HG03521 (cell line): ENCODE results near the gene CHGA.

ENCODE experiments used
- ATAC-seq: cut with Tn5 transposase; IDR thresholded peaks from one replicate; pipeline ENCODE4 v1.9.1; 2021; ENCODE audit warnings: mild to moderate bottlenecking, moderate library complexity; ENCODE audit not compliant: unreplicated experiment

The CHGA gene

GRCh38 chr14:92959761-92960680 lies 37.1 kb downstream of the CHGA start:
- ATAC-seq: no peak

GRCh38 chr14:92960706-92961566 lies 38.0 kb downstream of the CHGA start:
- no peak for ATAC-seq

- no peak for ATAC-seq
Observed at GRCh38 chr14:92961567-92961855, 38.6 kb downstream of the CHGA start.

GRCh38 chr14:92962031-92962830 lies 39.3 kb downstream of the CHGA start:
- ATAC-seq: no peak

GRCh38 chr14:92962831-92963095 lies 39.8 kb downstream of the CHGA start:
- no peak for ATAC-seq

- no peak for ATAC-seq
Observed at GRCh38 chr14:92963301-92964123, 40.6 kb downstream of the CHGA start.

GRCh38 chr14:92964124-92965109 lies 41.5 kb downstream of the CHGA start:
- no peak for ATAC-seq

- ATAC-seq: no peak
Observed at GRCh38 chr14:92965281-92965680, 42.3 kb downstream of the CHGA start.

- ATAC-seq: no peak
Observed at GRCh38 chr14:92967346-92967926, 44.5 kb downstream of the CHGA start.

- ATAC-seq: no peak
Observed at GRCh38 chr14:92968291-92969020, 45.5 kb downstream of the CHGA start.

- ATAC-seq: no peak
Observed at GRCh38 chr14:92969430-92969829, 46.5 kb downstream of the CHGA start.

GRCh38 chr14:92969871-92970270 lies 46.9 kb downstream of the CHGA start:
- ATAC-seq: no peak

GRCh38 chr14:92970271-92970670 lies 47.3 kb downstream of the CHGA start:
- no peak for ATAC-seq

GRCh38 chr14:92971601-92972180 lies 48.7 kb downstream of the CHGA start:
- no peak for ATAC-seq

- ATAC-seq: no peak
Observed at GRCh38 chr14:92973261-92973797, 50.4 kb downstream of the CHGA start.

GRCh38 chr14:92973798-92974372 lies 50.9 kb downstream of the CHGA start:
- ATAC-seq: no peak
